ENCODE data around the gene IGFLR1. TPM values are rescaled to one million over a fixed set of nuclear protein-coding genes. Genes with fewer than 3 reads are reported as not detected.

The IGFLR1 gene
- total RNA-seq, 1 donor, result 0.72 TPM

DNA sequence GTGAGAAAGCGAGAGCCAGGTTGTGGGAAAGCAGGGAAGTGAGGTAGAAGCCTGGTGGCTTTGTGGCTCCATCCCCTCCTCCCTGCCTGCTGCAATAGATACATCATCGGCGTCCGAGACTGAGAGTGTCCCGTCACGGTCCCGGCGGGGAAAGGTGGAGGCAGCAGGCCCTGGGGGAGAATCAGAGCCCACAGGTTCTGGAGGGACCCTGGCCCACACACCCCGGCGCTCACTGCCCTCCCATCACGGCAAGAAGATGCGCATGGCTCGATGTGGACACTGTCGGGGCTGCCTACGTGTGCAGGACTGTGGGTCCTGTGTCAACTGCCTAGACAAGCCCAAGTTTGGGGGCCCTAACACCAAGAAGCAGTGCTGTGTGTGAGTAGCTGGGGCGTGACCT lies 19.4 kb downstream of the IGFLR1 start:
- Histone ChIP-seq H4K20me1 (ENCODE audit: insufficient read depth, low read length) (peaks cover 28% of the 10 kb centered on the region), H2AFZ (ENCODE audit: low read length) (no peak overlapping the region), H3K36me3 (ENCODE audit: insufficient read depth, low read length) (peaks cover 67% of the 10 kb centered on the region), H3K9me3 (ENCODE audit: low read depth, low read length) (no peaks in the 10 kb centered on the region), H3K27ac (ENCODE audit: low read depth, low read length) (no peak overlapping the region), H3K27me3 (ENCODE audit: insufficient read depth, low read length) (no peaks in the 10 kb centered on the region), H3K4me2 (ENCODE audit: insufficient read depth, low read length) (no peak overlapping the region), H3K4me3 (ENCODE audit: insufficient read depth, low read length) (no peak overlapping the region), H3K4me1 (ENCODE audit: insufficient read depth, low read length) (peaks cover 8% of the 10 kb centered on the region), H3K79me2 (ENCODE audit: insufficient read depth, low read length) (peaks cover 46% of the 10 kb centered on the region)
- DNase-seq (ENCODE audit: insufficient read length, low spot score, missing footprints), result peak; percentile 68
- TF ChIP-seq, protein P1, sequence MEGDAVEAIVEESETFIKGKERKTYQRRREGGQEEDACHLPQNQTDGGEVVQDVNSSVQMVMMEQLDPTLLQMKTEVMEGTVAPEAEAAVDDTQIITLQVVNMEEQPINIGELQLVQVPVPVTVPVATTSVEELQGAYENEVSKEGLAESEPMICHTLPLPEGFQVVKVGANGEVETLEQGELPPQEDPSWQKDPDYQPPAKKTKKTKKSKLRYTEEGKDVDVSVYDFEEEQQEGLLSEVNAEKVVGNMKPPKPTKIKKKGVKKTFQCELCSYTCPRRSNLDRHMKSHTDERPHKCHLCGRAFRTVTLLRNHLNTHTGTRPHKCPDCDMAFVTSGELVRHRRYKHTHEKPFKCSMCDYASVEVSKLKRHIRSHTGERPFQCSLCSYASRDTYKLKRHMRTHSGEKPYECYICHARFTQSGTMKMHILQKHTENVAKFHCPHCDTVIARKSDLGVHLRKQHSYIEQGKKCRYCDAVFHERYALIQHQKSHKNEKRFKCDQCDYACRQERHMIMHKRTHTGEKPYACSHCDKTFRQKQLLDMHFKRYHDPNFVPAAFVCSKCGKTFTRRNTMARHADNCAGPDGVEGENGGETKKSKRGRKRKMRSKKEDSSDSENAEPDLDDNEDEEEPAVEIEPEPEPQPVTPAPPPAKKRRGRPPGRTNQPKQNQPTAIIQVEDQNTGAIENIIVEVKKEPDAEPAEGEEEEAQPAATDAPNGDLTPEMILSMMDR (IDR thresholded peaks at IDR 0.05; ENCODE audit: extremely low read depth, low read depth, low read length), result no peak

DNA sequence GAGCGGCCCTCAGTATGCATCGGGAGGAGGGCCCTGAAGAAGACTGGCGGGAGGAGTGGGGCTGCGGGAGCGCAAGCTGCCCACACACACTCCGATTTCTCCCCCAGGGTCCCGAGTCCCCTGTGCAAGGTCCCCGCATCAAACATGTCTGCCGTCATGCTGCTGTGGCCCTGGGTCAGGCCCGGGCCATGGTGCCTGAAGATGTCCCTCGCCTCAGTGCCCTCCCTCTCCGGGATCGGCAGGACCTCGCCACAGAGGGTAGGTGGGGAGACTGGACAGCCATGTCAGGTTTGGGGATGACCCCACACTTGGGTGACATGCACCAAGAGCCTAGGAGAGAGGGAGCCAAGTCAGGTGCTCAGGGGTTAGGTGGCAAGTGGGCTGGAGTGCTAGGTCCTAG lies 19.8 kb downstream of the IGFLR1 start:
- H4K20me1 ChIP-seq (ENCODE audit: insufficient read depth, low read length), result peaks cover 28% of the 10 kb centered on the region
- no peak overlapping the region for H3K4me3 ChIP-seq (ENCODE audit: insufficient read depth, low read length)
- H3K79me2 ChIP-seq (ENCODE audit: insufficient read depth, low read length), result peaks cover 46% of the 10 kb centered on the region
- no peak overlapping the region for H2AFZ ChIP-seq (ENCODE audit: low read length)
- no peaks in the 10 kb centered on the region for H3K27me3 ChIP-seq (ENCODE audit: insufficient read depth, low read length)
- H3K4me2 ChIP-seq (ENCODE audit: insufficient read depth, low read length), result no peak overlapping the region
- H3K9me3 ChIP-seq (ENCODE audit: low read depth, low read length), result no peaks in the 10 kb centered on the region
- H3K4me1 ChIP-seq (ENCODE audit: insufficient read depth, low read length), result peaks cover 8% of the 10 kb centered on the region
- H3K27ac ChIP-seq (ENCODE audit: low read depth, low read length), result no peak overlapping the region
- TF ChIP-seq, protein P1 (IDR thresholded peaks at IDR 0.05; ENCODE audit: extremely low read depth, low read depth, low read length), result no peak
- peaks cover 63% of the 10 kb centered on the region for H3K36me3 ChIP-seq (ENCODE audit: insufficient read depth, low read length)
- DNase-seq (ENCODE audit: insufficient read length, low spot score, missing footprints), result peak; percentile 75

DNA sequence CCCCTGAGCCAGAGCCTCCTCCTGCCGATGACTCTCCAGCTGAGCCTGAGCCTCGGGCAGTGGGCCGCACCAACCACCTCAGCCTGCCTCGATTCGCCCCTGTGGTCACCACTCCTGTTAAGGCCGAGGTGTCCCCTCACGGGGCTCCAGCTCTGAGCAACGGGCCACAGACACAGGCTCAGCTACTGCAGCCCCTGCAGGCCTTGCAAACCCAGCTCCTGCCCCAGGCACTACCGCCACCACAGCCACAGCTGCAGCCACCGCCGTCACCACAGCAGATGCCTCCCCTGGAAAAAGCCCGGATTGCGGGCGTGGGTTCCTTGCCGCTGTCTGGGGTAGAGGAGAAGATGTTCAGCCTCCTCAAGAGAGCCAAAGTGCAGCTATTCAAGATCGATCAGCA lies 20.9 kb downstream of the IGFLR1 start:
- Histone ChIP-seq H3K4me3 (ENCODE audit: insufficient read depth, low read length) (no peak overlapping the region), H3K27ac (ENCODE audit: low read depth, low read length) (no peak overlapping the region), H3K79me2 (ENCODE audit: insufficient read depth, low read length) (peaks cover 46% of the 10 kb centered on the region), H3K4me1 (ENCODE audit: insufficient read depth, low read length) (peaks cover 9% of the 10 kb centered on the region), H3K36me3 (ENCODE audit: insufficient read depth, low read length) (peaks cover 55% of the 10 kb centered on the region), H2AFZ (ENCODE audit: low read length) (no peak overlapping the region), H3K9me3 (ENCODE audit: low read depth, low read length) (no peaks in the 10 kb centered on the region), H3K27me3 (ENCODE audit: insufficient read depth, low read length) (no peaks in the 10 kb centered on the region), H4K20me1 (ENCODE audit: insufficient read depth, low read length) (peaks cover 25% of the 10 kb centered on the region), H3K4me2 (ENCODE audit: insufficient read depth, low read length) (no peak overlapping the region)
- TF ChIP-seq, protein P1 (IDR thresholded peaks at IDR 0.05; ENCODE audit: extremely low read depth, low read depth, low read length), result no peak
- DNase-seq (ENCODE audit: insufficient read length, low spot score, missing footprints), result no peak

DNA sequence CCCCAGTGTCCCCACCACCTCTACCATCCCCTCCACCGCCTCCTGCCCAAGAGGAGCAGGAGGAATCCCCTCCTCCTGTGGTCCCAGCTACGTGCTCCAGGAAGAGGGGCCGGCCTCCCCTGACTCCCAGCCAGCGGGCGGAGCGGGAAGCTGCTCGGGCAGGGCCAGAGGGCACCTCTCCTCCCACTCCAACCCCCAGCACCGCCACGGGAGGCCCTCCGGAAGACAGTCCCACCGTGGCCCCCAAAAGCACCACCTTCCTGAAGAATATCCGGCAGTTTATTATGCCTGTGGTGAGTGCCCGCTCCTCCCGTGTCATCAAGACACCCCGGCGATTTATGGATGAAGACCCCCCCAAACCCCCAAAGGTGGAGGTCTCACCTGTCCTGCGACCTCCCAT lies 21.6 kb downstream of the IGFLR1 start:
- no peaks in the 10 kb centered on the region for H3K9me3 ChIP-seq (ENCODE audit: low read depth, low read length)
- peaks cover 48% of the 10 kb centered on the region for H3K36me3 ChIP-seq (ENCODE audit: insufficient read depth, low read length)
- no peaks in the 10 kb centered on the region for H3K27me3 ChIP-seq (ENCODE audit: insufficient read depth, low read length)
- TF ChIP-seq, protein P1 (IDR thresholded peaks at IDR 0.05; ENCODE audit: extremely low read depth, low read depth, low read length), result no peak
- peaks cover 25% of the 10 kb centered on the region for H4K20me1 ChIP-seq (ENCODE audit: insufficient read depth, low read length)
- DNase-seq (ENCODE audit: insufficient read length, low spot score, missing footprints), result peak; percentile 80
- no peak overlapping the region for H3K4me2 ChIP-seq (ENCODE audit: insufficient read depth, low read length)
- peaks cover 49% of the 10 kb centered on the region for H3K79me2 ChIP-seq (ENCODE audit: insufficient read depth, low read length)
- peaks cover 16% of the 10 kb centered on the region for H3K4me1 ChIP-seq (ENCODE audit: insufficient read depth, low read length)
- H3K4me3 ChIP-seq (ENCODE audit: insufficient read depth, low read length), result no peak overlapping the region
- H2AFZ ChIP-seq (ENCODE audit: low read length), result no peak overlapping the region
- H3K27ac ChIP-seq (ENCODE audit: low read depth, low read length), result no peak overlapping the region
